Panc1 (cell line): ENCODE measurements around the gene AP1S1. TPM values are rescaled to one million over a fixed set of nuclear protein-coding genes. Genes with fewer than 3 reads are reported as not detected.

ENCODE experiments used
- ATAC-seq: fragments of 200-7000 bp; cut with Tn5 transposase; 2 replicates; pipeline ENCODE4 v1.9.1; 2020; ENCODE audit warnings: mild to moderate bottlenecking, moderate library complexity
- BruUV-seq: library from RNA; stranded (reverse); fragments of 400-500 nt; replicated peaks from 2 replicates; lab custom pipeline; 2021; lab: Mats Ljungman, UMichigan
- CTCF ChIA-PET: fragments of 300-600 bp; sonication (Branson Sonifier 250); formaldehyde crosslinking; loops from one replicate; lab custom pipeline; 2022; ENCODE audit warnings: antibody characterized with exemption; lab: Charles Lee
- POLR2A ChIA-PET: fragments of 300-600 bp; sonication (Branson Sonifier 250); formaldehyde crosslinking; loops from one replicate; lab custom pipeline; 2022; ENCODE audit warnings: antibody characterized with exemption; lab: Charles Lee
- DNase-seq: peaks from one replicate; pipeline ENCODE4 v3.0.0-alpha.2; 2010; ENCODE audit warnings: low read depth, low spot score
- H3K27ac ChIP-seq: 2 replicates; pipeline ENCODE4 v1.5.1; 2011; ENCODE audit warnings: mild to moderate bottlenecking, low read length, inconsistent platforms
- H3K27me3 ChIP-seq: fragments of 200-500 bp; sonication (Bioruptor generic); 2 replicates; pipeline ENCODE4 v1.6.0; 2014; ENCODE audit warnings: low read length, inconsistent platforms; ENCODE audit not compliant: control insufficient read depth, insufficient read depth
- H3K36me3 ChIP-seq: fragments of 200-500 bp; sonication (Bioruptor generic); 2 replicates; pipeline ENCODE4 v1.5.1; 2014; ENCODE audit warnings: inconsistent platforms, mild to moderate bottlenecking, low read length, moderate library complexity; ENCODE audit not compliant: control insufficient read depth, insufficient read depth
- H3K4me1 ChIP-seq: 2 replicates; pipeline ENCODE4 v1.5.1; 2011; ENCODE audit warnings: inconsistent platforms, mild to moderate bottlenecking, low read length, moderate library complexity; ENCODE audit not compliant: control insufficient read depth, insufficient read depth
- H3K4me3 ChIP-seq, 2 experiments: 2 replicates each; pipeline ENCODE4 v1.5.1; 2011 to 2012; ENCODE audit warnings: low read depth in 2 of 2, low read length in 2 of 2, mild to moderate bottlenecking in 2 of 2, inconsistent platforms in 1 of 2, moderate library complexity in 1 of 2
- H3K9me3 ChIP-seq: fragments of 200-500 bp; sonication (Bioruptor generic); 2 replicates; pipeline ENCODE4 v1.5.1; 2014; ENCODE audit warnings: low read depth, mild to moderate bottlenecking, inconsistent platforms, low read length, moderate library complexity; ENCODE audit not compliant: control insufficient read depth, insufficient read depth
- CTCF ChIP-seq: fragments of 450-650 bp; IDR thresholded peaks from 2 replicates; pipeline ENCODE4 v1.5.1; 2017; ENCODE audit warnings: mild to moderate bottlenecking
- POLR2AphosphoS5 ChIP-seq: IDR thresholded peaks from 2 replicates; pipeline ENCODE4 v1.6.1; 2012; ENCODE audit warnings: mild to moderate bottlenecking, low read depth, low read length, moderate library complexity
- REST ChIP-seq, 2 experiments: IDR thresholded peaks; 2 replicates each; pipeline ENCODE4 v1.6.1; 2011 to 2012; ENCODE audit warnings: low read depth in 2 of 2, control low read depth in 1 of 2, low read length in 1 of 2, mild to moderate bottlenecking in 1 of 2, moderate library complexity in 1 of 2; ENCODE audit not compliant: insufficient read depth in 1 of 2
- SIN3A ChIP-seq: IDR thresholded peaks from 2 replicates; pipeline ENCODE4 v1.6.1; 2012; ENCODE audit warnings: low read depth, mild to moderate bottlenecking, low read length, moderate library complexity, borderline replicate concordance; ENCODE audit not compliant: insufficient read depth
- TCF7L2 ChIP-seq: IDR thresholded peaks from 2 replicates; pipeline ENCODE4 v1.6.1; 2011; ENCODE audit warnings: mild to moderate bottlenecking, low read depth, low read length, inconsistent platforms
- in situ Hi-C: cut with HindIII; loops from 2 replicates; pipeline ENCODE4 v1.10.0; 2016; ENCODE audit warnings: low sequenced_read_pairs, low pct_unique_long_range_greater_than_20kb
- intact Hi-C: fragments of 100-400 bp; cut with micrococcal nuclease; formaldehyde crosslinking; loops from one replicate; pipeline ENCODE4 v1.10.0; 2022; ENCODE audit not compliant: unreplicated experiment
- total RNA-seq: library from RNA; stranded (reverse); gene quantifications from one replicate; pipeline ENCODE4 v1.2.1, GENCODE V29; 2021; ENCODE audit not compliant: unreplicated experiment

AP1S1 gene
- total RNA-seq, 1 experiment from 2014 or later, result 74.2 TPM

GRCh38 chr7:101134399-101134980 lies 19.8 kb upstream of the AP1S1 start:
- intact Hi-C loops (loop anchor here (2.0 kb wide), 1 partner anchor 40 kb away; no protein-coding TSS in a partner anchor), in situ Hi-C loops (no loop called here)
- Histone ChIP-seq H3K4me1 (peaks cover 36% of the 10 kb centered on the region), H3K36me3 (peaks cover 2% of the 10 kb centered on the region), H3K27ac (peak overlapping the region; percentile 57), H3K9me3 (no peaks in the 10 kb centered on the region), H3K27me3 (no peaks in the 10 kb centered on the region), H3K4me3 (no peak overlapping the region)
- DNase-seq (no peak), ATAC-seq (no peak)
- ChIA-PET POLR2A (no interaction called here), CTCF (no interaction called here)
- BruUV-seq, result no TSS peak
- TF ChIP-seq CTCF (no peak), SIN3A (no peak), POLR2AphosphoS5 (no peak), TCF7L2 (no peak), REST (IDR thresholded peaks at IDR 0.05; ENCODE audit: insufficient read depth in 1 of 2, low read depth in 2 of 2, low read length in 1 of 2) (no peak)

GRCh38 chr7:101137651-101138212 lies 16.5 kb upstream of the AP1S1 start:
- peaks cover 41% of the 10 kb centered on the region for H3K4me1 ChIP-seq
- BruUV-seq, result TSS peak; percentile 78
- ChIA-PET CTCF (interaction anchor here (0.5 to 0.9 kb wide), 2 partner anchors 19 to 318 kb away, joined by 3 read pairs; no protein-coding TSS in a partner anchor), POLR2A (no interaction called here)
- ATAC-seq (peak; percentile 22), DNase-seq (no peak)
- peak overlapping the region; percentile 91 for H3K27ac ChIP-seq
- H3K4me3 ChIP-seq, result no peak overlapping the region
- in situ Hi-C loops (no loop called here), intact Hi-C loops (no loop called here)
- TF ChIP-seq TCF7L2 (no peak; the same call in 1 of the 2 replicates), POLR2AphosphoS5 (no peak), REST (IDR thresholded peaks at IDR 0.05; ENCODE audit: insufficient read depth in 1 of 2, low read depth in 2 of 2, low read length in 1 of 2) (no peak), SIN3A (no peak), CTCF (no peak)
- H3K27me3 ChIP-seq, result no peaks in the 10 kb centered on the region
- peaks cover 2% of the 10 kb centered on the region for H3K36me3 ChIP-seq
- H3K9me3 ChIP-seq, result no peaks in the 10 kb centered on the region
